CD4-positive, alpha-beta T cell (primary cell): ENCODE results near the gene ABR. TPM values are rescaled to one million over a fixed set of nuclear protein-coding genes. Genes with fewer than 3 reads are reported as not detected.

Experiments
- ATAC-seq: fragments of 200-7000 bp; cut with Tn5 transposase; one replicate; pipeline ENCODE4 v1.10.0; 2022; ENCODE audit warnings: mild to moderate bottlenecking; ENCODE audit not compliant: poor library complexity
- CTCF ChIA-PET: fragments of 350-600 bp; sonication (Branson Sonifier 250); formaldehyde crosslinking; loops from one replicate; lab custom pipeline; 2021; ENCODE audit warnings: antibody characterized with exemption, inconsistent platforms; lab: Charles Lee
- POLR2A ChIA-PET: fragments of 350-600 bp; sonication (Branson Sonifier 250); formaldehyde crosslinking; loops from one replicate; lab custom pipeline; 2021; ENCODE audit warnings: antibody characterized with exemption, inconsistent platforms; lab: Charles Lee
- DNase-seq, 14 experiments: peaks; one replicate each; pipeline ENCODE4 v3.0.0-alpha.2; 2013 to 2020; ENCODE audit warnings: mixed read lengths in 2 of 14
- H3K27ac ChIP-seq, 2 donors: one replicate each; pipeline versions ENCODE4 v1.5.1 to v1.7.0; 2013; ENCODE audit warnings: low read length in 2 of 2, low read depth in 1 of 2, mild to moderate bottlenecking in 1 of 2
- H3K27me3 ChIP-seq, 2 experiments: 1 replicate in 1 of 2; 2 replicates in 1 of 2; pipeline versions ENCODE4 v1.6.1 to v1.7.0; 2013; ENCODE audit warnings: low read length in 2 of 2, control low read depth in 1 of 2, mild to moderate bottlenecking in 1 of 2, moderate library complexity in 1 of 2; ENCODE audit not compliant: insufficient read depth in 2 of 2, control insufficient read depth in 1 of 2
- H3K36me3 ChIP-seq: one replicate; pipeline ENCODE4 v1.6.1; 2013; ENCODE audit warnings: low read length, control low read depth; ENCODE audit not compliant: insufficient read depth
- H3K4me1 ChIP-seq: one replicate; pipeline ENCODE4 v1.6.1; 2013; ENCODE audit warnings: low read length, control low read depth; ENCODE audit not compliant: insufficient read depth
- H3K4me3 ChIP-seq: one replicate; pipeline ENCODE4 v1.5.1; 2013; ENCODE audit warnings: mild to moderate bottlenecking, low read length, moderate library complexity
- H3K9me3 ChIP-seq, 2 experiments: 1 replicate in 1 of 2; 2 replicates in 1 of 2; pipeline versions ENCODE4 v1.6.1 to v1.7.0; 2013; ENCODE audit warnings: low read length in 2 of 2, mild to moderate bottlenecking in 2 of 2, control low read depth in 1 of 2, moderate library complexity in 1 of 2; ENCODE audit not compliant: control insufficient read depth in 1 of 2, insufficient read depth in 1 of 2
- H3K27ac Mint-ChIP-seq: one replicate; pipeline ENCODE4 v1.8.0; 2020; ENCODE audit warnings: mixed read lengths
- H3K27me3 Mint-ChIP-seq: one replicate; pipeline ENCODE4 v1.8.0; 2021; ENCODE audit warnings: mixed read lengths
- H3K36me3 Mint-ChIP-seq: one replicate; pipeline ENCODE4 v1.8.0; 2021; ENCODE audit warnings: low read depth, mixed read lengths
- H3K4me1 Mint-ChIP-seq: one replicate; pipeline ENCODE4 v1.8.0; 2021; ENCODE audit warnings: low read depth, mixed read lengths
- H3K4me3 Mint-ChIP-seq: one replicate; pipeline ENCODE4 v1.8.0; 2020; ENCODE audit warnings: mild to moderate bottlenecking, mixed read lengths
- H3K9me3 Mint-ChIP-seq: one replicate; pipeline ENCODE4 v1.8.0; 2020; ENCODE audit warnings: mixed read lengths
- CTCF ChIP-seq: fragments of 200-600 bp; IDR thresholded peaks from one replicate; pipeline ENCODE4 v1.8.0; 2022; ENCODE audit warnings: antibody characterized with exemption, mild to moderate bottlenecking
- intact Hi-C, 2 experiments: fragments of 100-400 bp; cut with DNase I in 1 of 2; cut with micrococcal nuclease in 1 of 2; formaldehyde crosslinking; loops; one replicate each; pipeline versions ENCODE4 v1.15.1 to v1.9.0; 2023 to 2025; cut with DNase I, micrococcal nuclease
- total RNA-seq, 174 experiments: library from RNA in 2 of 174; stranded (reverse) in 2 of 174; gene quantifications; one replicate each; pipeline ENCODE4 v1.2.3 and lab custom pipeline; 2021 to 2026

The ABR gene
- total RNA-seq, 2 experiments from 2014 or later = 72.4 to 74.8 TPM

DNA sequence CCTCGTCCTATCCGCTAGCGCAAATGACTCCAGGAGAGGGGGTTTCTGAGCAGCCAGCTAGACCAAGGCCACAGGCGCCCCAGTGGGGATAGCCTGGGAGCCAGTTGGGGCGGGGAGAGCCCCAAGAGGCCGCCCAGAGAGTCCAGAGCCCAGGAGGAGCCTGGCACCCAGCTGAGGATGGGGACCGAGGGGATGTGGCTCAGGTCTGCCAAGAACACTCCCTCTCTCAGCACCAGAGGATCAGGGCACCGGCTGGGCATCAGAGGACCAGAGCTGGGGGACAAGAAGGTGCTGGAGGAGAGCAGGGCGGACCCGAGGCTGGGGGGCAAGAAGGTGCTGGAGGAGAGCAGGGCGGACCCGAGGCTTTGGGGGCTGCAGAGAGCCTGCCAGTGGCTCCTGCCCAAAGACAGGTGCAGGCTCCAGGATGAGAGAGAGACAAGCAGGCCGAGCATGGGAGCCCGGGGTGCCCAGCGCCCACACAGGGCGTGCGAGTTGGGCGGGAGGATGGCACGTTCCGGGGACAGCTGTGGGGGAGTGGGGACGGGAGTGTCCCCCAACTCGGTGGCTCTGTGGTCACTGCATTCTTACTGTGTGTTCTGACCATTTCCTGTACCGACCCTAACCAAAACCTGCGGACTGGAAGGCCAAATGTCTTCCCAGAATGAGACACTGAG lies 143.5 kb downstream of the ABR start:
- no peak overlapping the region for H3K4me3 ChIP-seq
- Mint-ChIP-seq H3K4me1 (no peaks in the 10 kb centered on the region), H3K4me3 (no peak overlapping the region), H3K36me3 (peaks cover 5% of the 10 kb centered on the region), H3K27me3 (no peaks in the 10 kb centered on the region), H3K9me3 (no peaks in the 10 kb centered on the region), H3K27ac (no peak overlapping the region)
- DNase-seq = no peak
- no peak for TF ChIP-seq CTCF
- no peaks in the 10 kb centered on the region for H3K27me3 ChIP-seq
- peaks cover 5% of the 10 kb centered on the region for H3K4me1 ChIP-seq
- no peak overlapping the region for H3K27ac ChIP-seq
- no peak for ATAC-seq
- ChIA-PET POLR2A (no interaction called here), CTCF (no interaction called here)
- H3K9me3 ChIP-seq = peaks cover 0 to 4% of the 10 kb centered on the region in 2 experiments
- intact Hi-C loops = no loop called here
- peaks cover 43% of the 10 kb centered on the region for H3K36me3 ChIP-seq

DNA sequence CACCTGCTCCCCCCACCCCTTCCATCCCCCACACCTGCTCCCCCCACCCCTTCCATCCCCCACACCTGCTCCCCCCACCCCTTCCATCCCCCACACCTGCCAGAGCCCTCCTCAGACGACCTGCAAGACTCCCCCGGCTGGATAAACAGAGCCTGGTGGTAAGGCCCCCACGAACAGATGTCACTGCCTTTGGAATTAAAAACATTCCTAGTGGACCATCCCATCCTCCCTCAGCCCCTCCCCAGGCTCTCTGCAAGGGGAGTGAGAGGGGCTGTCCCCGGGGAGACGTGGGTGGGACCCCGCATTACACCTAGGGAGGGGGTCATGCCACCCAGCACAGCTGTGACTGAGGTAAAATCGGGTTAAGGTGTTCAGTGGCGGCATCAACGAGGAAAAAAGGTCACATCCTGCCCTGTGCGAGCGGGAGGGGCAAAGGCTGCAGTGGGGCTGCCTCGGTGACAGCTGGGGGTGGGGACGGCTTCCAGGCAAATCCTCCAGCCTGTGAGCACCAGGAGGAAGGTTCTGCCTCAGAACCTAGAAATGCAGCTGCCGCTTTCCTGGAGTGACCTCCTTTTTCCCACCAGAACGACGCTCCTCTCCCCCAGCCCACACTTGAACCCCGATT lies 144.1 kb downstream of the ABR start:
- ChIA-PET POLR2A (no interaction called here), CTCF (no interaction called here)
- TF ChIP-seq CTCF = no peak
- H3K9me3 ChIP-seq = peaks cover 0 to 4% of the 10 kb centered on the region in 2 experiments
- intact Hi-C loops = no loop called here
- H3K4me3 Mint-ChIP-seq = no peak overlapping the region
- no peaks in the 10 kb centered on the region for H3K4me1 Mint-ChIP-seq
- no peak overlapping the region for H3K27ac Mint-ChIP-seq
- no peak overlapping the region for H3K4me3 ChIP-seq
- H3K27me3 ChIP-seq = no peaks in the 10 kb centered on the region
- H3K27ac ChIP-seq = no peak overlapping the region
- H3K36me3 Mint-ChIP-seq = peaks cover 5% of the 10 kb centered on the region
- ATAC-seq (no peak), DNase-seq (no peak)
- H3K36me3 ChIP-seq = peaks cover 44% of the 10 kb centered on the region
- no peaks in the 10 kb centered on the region for H3K9me3 Mint-ChIP-seq
- H3K27me3 Mint-ChIP-seq = no peaks in the 10 kb centered on the region
- H3K4me1 ChIP-seq = peaks cover 5% of the 10 kb centered on the region

GRCh38 chr17:1034652-1035210 lies 145.1 kb downstream of the ABR start:
- no peak for TF ChIP-seq CTCF
- H3K4me3 Mint-ChIP-seq = no peak overlapping the region
- ChIA-PET POLR2A (no interaction called here), CTCF (no interaction called here)
- intact Hi-C loops = no loop called here
- H3K27ac Mint-ChIP-seq = no peak overlapping the region
- no peak overlapping the region for H3K4me3 ChIP-seq
- no peak for DNase-seq
- peaks cover under 1% of the 10 kb centered on the region for H3K4me1 ChIP-seq
- no peak for ATAC-seq
- H3K27ac ChIP-seq = no peak overlapping the region
- H3K36me3 ChIP-seq = peaks cover 45% of the 10 kb centered on the region
- no peaks in the 10 kb centered on the region for H3K27me3 Mint-ChIP-seq
- peaks cover 5% of the 10 kb centered on the region for H3K36me3 Mint-ChIP-seq
- peaks cover 0 to 4% of the 10 kb centered on the region in 2 experiments for H3K9me3 ChIP-seq
- no peaks in the 10 kb centered on the region for H3K4me1 Mint-ChIP-seq
- no peaks in the 10 kb centered on the region for H3K27me3 ChIP-seq
- H3K9me3 Mint-ChIP-seq = no peaks in the 10 kb centered on the region
